K562 (cell line): ENCODE results near the gene KHDRBS2. TPM values are rescaled to one million over a fixed set of nuclear protein-coding genes. Genes with fewer than 3 reads are reported as not detected.

Experiments
- ATAC-seq: fragments of 200-7000 bp; cut with Tn5 transposase; 3 replicates; pipeline ENCODE4 v1.9.1; 2020; ENCODE audit warnings: moderate library complexity
- BruUV-seq: library from RNA; stranded (reverse); fragments of 400-500 nt; replicated peaks from 2 replicates; lab custom pipeline; 2021; lab: Mats Ljungman, UMichigan
- CTCF ChIA-PET: fragments of 300-600 bp; formaldehyde crosslinking; extraction: SDS; loops from one replicate; lab custom pipeline; 2021; ENCODE audit warnings: low intra/inter-chr PET ratio; lab: Yijun Ruan, JAX
- POLR2A ChIA-PET: fragments of 300-600, 350-650 bp; sonication (Branson Sonifier 250); formaldehyde crosslinking; extraction: SDS; loops from one replicate; lab custom pipeline; 2021; ENCODE audit warnings: antibody characterized with exemption, inconsistent platforms; lab: Yijun Ruan, JAX
- DNase-seq, 4 experiments: peaks; one replicate each; pipeline versions ENCODE4 v3.0.0 to v3.0.0-alpha.2; 2011 to 2018; ENCODE audit warnings: low spot score in 3 of 4, mixed read lengths in 3 of 4; ENCODE audit errors: extremely low read depth in 1 of 4
- FAIRE-seq: peaks from 2 replicates; lab custom pipeline; 2011; peaks lifted over from hg19 to GRCh38; lab: Jason Lieb, UNC
- H2AFZ ChIP-seq: 2 replicates; pipeline ENCODE4 v1.6.0; 2011; ENCODE audit warnings: low read depth, low read length, control low read depth, inconsistent platforms
- H3K27ac ChIP-seq: fragments of 200-600 bp; 3 replicates; pipeline ENCODE4 v1.8.0; 2011; ENCODE audit warnings: low read depth, mild to moderate bottlenecking, control low read depth, inconsistent platforms, low read length, moderate library complexity, mixed read lengths; ENCODE audit errors: extremely low read depth
- H3K27me3 ChIP-seq, 2 experiments: fragments of 300-600 bp in 1 of 2; 2 replicates in 1 of 2; 3 replicates in 1 of 2; pipeline versions ENCODE4 v1.6.0 to v1.8.0; 2011; ENCODE audit warnings: inconsistent platforms in 2 of 2, low read length in 2 of 2, mild to moderate bottlenecking in 1 of 2, mixed read lengths in 1 of 2, moderate library complexity in 1 of 2; ENCODE audit not compliant: control insufficient read depth in 2 of 2, insufficient read depth in 2 of 2
- H3K36me3 ChIP-seq: fragments of 300-600 bp; 3 replicates; pipeline ENCODE4 v1.8.0; 2011; ENCODE audit warnings: mild to moderate bottlenecking, low read length, inconsistent platforms; ENCODE audit not compliant: control insufficient read depth, insufficient read depth
- H3K4me1 ChIP-seq, 2 experiments: fragments of 200-600 bp in 1 of 2; replicated peaks in 1 of 2; 2 replicates in 1 of 2; 3 replicates in 1 of 2; pipeline versions ENCODE4 v1.5.1 to v1.8.0; 2011; ENCODE audit warnings: inconsistent platforms in 2 of 2, low read length in 2 of 2, mild to moderate bottlenecking in 1 of 2, mixed read lengths in 1 of 2, moderate library complexity in 1 of 2; ENCODE audit not compliant: control insufficient read depth in 2 of 2, insufficient read depth in 2 of 2
- H3K4me2 ChIP-seq: 2 replicates; pipeline ENCODE4 v1.6.1; 2011; ENCODE audit warnings: low read length, control low read depth, inconsistent platforms, mixed read lengths; ENCODE audit not compliant: insufficient read depth
- H3K4me3 ChIP-seq: fragments of 200-600 bp; sonication (generic), shearing (Covaris generic); 2 replicates; pipeline ENCODE4 v1.5.1; 2016; ENCODE audit warnings: control low read depth, inconsistent platforms
- H3K79me2 ChIP-seq: fragments of 200-600 bp; 3 replicates; pipeline ENCODE4 v1.8.0; 2011; ENCODE audit warnings: low read length, inconsistent platforms; ENCODE audit not compliant: control insufficient read depth, insufficient read depth
- H3K9ac ChIP-seq, 2 experiments: 2 replicates each; pipeline versions ENCODE4 v1.6.0 to v1.6.1; 2011; ENCODE audit warnings: low read depth in 2 of 2, low read length in 2 of 2, control low read depth in 1 of 2, inconsistent platforms in 1 of 2, mild to moderate bottlenecking in 1 of 2, mixed read lengths in 1 of 2; ENCODE audit not compliant: insufficient read depth in 1 of 2
- H3K9me1 ChIP-seq: one replicate; pipeline ENCODE4 v1.6.0; 2011; ENCODE audit warnings: inconsistent platforms, mild to moderate bottlenecking, low read length, moderate library complexity; ENCODE audit not compliant: control insufficient read depth, insufficient read depth
- H3K9me3 ChIP-seq: replicated peaks from 2 replicates; pipeline ENCODE4 v1.5.1; 2011; ENCODE audit warnings: low read depth, low read length, inconsistent platforms; ENCODE audit not compliant: control insufficient read depth, insufficient read depth
- H4K20me1 ChIP-seq: replicated peaks from 2 replicates; pipeline ENCODE4 v1.6.1; 2011; ENCODE audit warnings: low read length, inconsistent platforms, mixed read lengths; ENCODE audit not compliant: control insufficient read depth, insufficient read depth
- BACH1 ChIP-seq: fragments of 200-800 bp; sonication (Bioruptor generic); IDR thresholded peaks from 2 replicates; pipeline ENCODE4 v1.6.1; 2016; ENCODE audit warnings: missing genetic modification characterization, missing compliant biosample characterization
- CBX2 ChIP-seq: fragments of 200-600 bp; sonication (generic); IDR thresholded peaks from one replicate; pipeline ENCODE4 v1.6.1; 2012; ENCODE audit warnings: mild to moderate bottlenecking, low read length, inconsistent platforms; ENCODE audit not compliant: insufficient read depth, poor library complexity, severe bottlenecking
- CC2D1A ChIP-seq: fragments of 450-650 bp; IDR thresholded peaks from 2 replicates; pipeline ENCODE4 v1.6.1; 2017; ENCODE audit warnings: mild to moderate bottlenecking
- EZH2 ChIP-seq: IDR thresholded peaks from 2 replicates; pipeline ENCODE4 v1.6.1; 2012; ENCODE audit warnings: low read depth, mild to moderate bottlenecking, inconsistent platforms, low read length, borderline replicate concordance
- NR2C1 ChIP-seq, 2 experiments: fragments of 450-650 bp; IDR thresholded peaks; 2 replicates each; pipeline ENCODE4 v1.6.1; 2017; ENCODE audit warnings: mild to moderate bottlenecking in 2 of 2, antibody characterized with exemption in 1 of 2, inconsistent platforms in 1 of 2, missing compliant biosample characterization in 1 of 2, missing genetic modification characterization in 1 of 2
- RNF2 ChIP-seq: sonication (generic); IDR thresholded peaks from 2 replicates; pipeline ENCODE4 v1.6.1; 2016
- SMAD2 ChIP-seq: fragments of 150-350 bp; IDR thresholded peaks from 2 replicates; pipeline ENCODE4 v1.6.1; 2014; ENCODE audit warnings: low read depth, mild to moderate bottlenecking, low read length
- SUPT5H ChIP-seq: fragments of 450-650 bp; IDR thresholded peaks from 2 replicates; pipeline ENCODE4 v1.6.1; 2016
- YBX1 ChIP-seq: fragments of 450-650 bp; IDR thresholded peaks from 2 replicates; pipeline ENCODE4 v1.7.1; 2016; ENCODE audit warnings: mild to moderate bottlenecking
- ZNF3 ChIP-seq: fragments of 250-450 bp; sonication (Bioruptor Pico); IDR thresholded peaks from 2 replicates; pipeline ENCODE4 v1.5.0; 2021; ENCODE audit warnings: mild to moderate bottlenecking, moderate library complexity
- ZNF699 ChIP-seq: fragments of 250-450 bp; sonication (Bioruptor Pico); IDR thresholded peaks from 2 replicates; pipeline ENCODE4 v1.8.0; 2021; ENCODE audit warnings: mild to moderate bottlenecking, moderate library complexity; ENCODE audit not compliant: insufficient replicate concordance
- WGBS: fragments of 100-300 bp; shearing (Covaris generic); methylation state at CpG from one replicate; pipeline ENCODE4 v1.1.6; 2016; ENCODE audit warnings: low coverage, mixed read lengths; ENCODE audit not compliant: insufficient coverage; ENCODE audit errors: missing lambda C conversion rate; 5-methylcytosine and 5-hydroxymethylcytosine counted together
- in situ Hi-C: fragments of 300-500 bp; cut with MboI; formaldehyde crosslinking; loops from 4 replicates; pipeline ENCODE4 v1.15.0; 2018; ENCODE audit warnings: inconsistent platforms, mixed read lengths
- intact Hi-C: fragments of 100-400 bp; cut with micrococcal nuclease; formaldehyde crosslinking; loops from 2 replicates; pipeline ENCODE4 v1.14.2; 2022
- polyA plus RNA-seq, 8 experiments: library from polyadenylated mRNA; depleted of rRNA in 4 of 8; stranded (reverse) in 5 of 8; unstranded in 3 of 8; fragments of >200 nt; fragmentation: Nextera tagmentation in 2 of 8; fragmentation: Illumina TruSeq in 1 of 8; extraction: Ambion mirVana in 2 of 8; extraction: Trizol in 1 of 8; gene quantifications; 2 replicates each; pipeline versions ENCODE4 v1.2.1 to v1.2.3, GENCODE V29; 2011 to 2014; ENCODE audit warnings: inconsistent platforms in 1 of 8, missing spikeins in 1 of 8
- total RNA-seq, 7 experiments: library from RNA; depleted of rRNA in 6 of 7; stranded (reverse); fragments of >200 nt in 6 of 7; fragmentation: Illumina TruSeq in 2 of 7; extraction: Trizol in 2 of 7; gene quantifications; 2 replicates each; pipeline versions ENCODE4 v1.2.1 to v1.2.3, GENCODE V29; 2011 to 2021; ENCODE audit warnings: low replicate concordance in 1 of 7
- TF ChIP-seq, protein P1 (sequence below): fragments of 250-450 bp; sonication (Bioruptor Pico); IDR thresholded peaks from 2 replicates; pipeline ENCODE4 v1.4.0; 2020; ENCODE audit warnings: borderline replicate concordance

The KHDRBS2 gene
- total and polyA plus RNA-seq, 9 of the 15 experiments (the other 6 are each of a cell fraction or from before 2014, with no cell fraction given): not detected

- H3K9me3 ChIP-seq: no peaks in the 10 kb centered on the region
- no peak overlapping the region for H3K27ac ChIP-seq
- H3K27me3 ChIP-seq: no peaks in the 10 kb centered on the region
- no peaks in the 10 kb centered on the region for H4K20me1 ChIP-seq
- 0% methylated on average over 1 of the region's 1 CpG for WGBS
- FAIRE-seq: no peak
- H3K4me2 ChIP-seq: no peak overlapping the region
- no peaks in the 10 kb centered on the region for H3K4me1 ChIP-seq
- ChIA-PET POLR2A (no interaction called here), CTCF (no interaction called here)
- intact Hi-C loops (no loop called here), in situ Hi-C loops (no loop called here)
- H2AFZ ChIP-seq: no peak overlapping the region
- no peak for DNase-seq
- H3K36me3 ChIP-seq: no peaks in the 10 kb centered on the region
- no TSS peak for BruUV-seq
- H3K79me2 ChIP-seq: no peaks in the 10 kb centered on the region
- TF ChIP-seq ZNF3 (CRISPR knock-in tag) (no peak), YBX1 (no peak), EZH2 (no peak), ZNF699 (CRISPR knock-in tag) (no peak)
- no peak overlapping the region for H3K4me3 ChIP-seq
- H3K9me1 ChIP-seq: no peaks in the 10 kb centered on the region
- no peak for ATAC-seq
- no peak overlapping the region for H3K9ac ChIP-seq
These were observed 530.3 kb downstream of the KHDRBS2 start for GRCh38 chr6:61755739-61756138.

DNA sequence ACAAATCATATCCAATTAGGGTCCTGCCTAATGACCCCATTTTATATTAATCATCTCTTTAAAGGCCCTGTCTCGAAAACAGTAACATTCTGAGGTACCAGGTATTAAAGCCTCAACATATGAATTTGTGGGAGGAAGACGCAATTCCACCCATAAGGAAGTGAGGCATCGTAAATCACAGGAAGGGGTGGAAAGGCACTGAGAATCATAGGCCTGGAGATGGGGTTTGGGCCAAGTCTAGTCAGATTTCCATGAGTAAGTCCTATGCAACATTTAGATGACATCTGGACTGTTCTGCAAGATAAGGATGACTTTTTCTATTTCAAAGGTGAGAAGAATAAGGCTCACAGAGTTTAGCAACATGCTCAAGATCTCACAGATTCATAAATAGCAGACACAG is 534.0 kb downstream of the KHDRBS2 start:
- CTCF ChIA-PET: no interaction called here
- H3K9ac ChIP-seq: no peak overlapping the region
- H3K4me3 ChIP-seq: no peak overlapping the region
- no peaks in the 10 kb centered on the region for H3K9me3 ChIP-seq
- no peak overlapping the region for H3K4me2 ChIP-seq
- H3K79me2 ChIP-seq: no peaks in the 10 kb centered on the region
- H3K36me3 ChIP-seq: no peaks in the 10 kb centered on the region
- no peaks in the 10 kb centered on the region for H3K4me1 ChIP-seq
- no peak overlapping the region for H3K27ac ChIP-seq
- WGBS: 0% methylated on average over 3 of the region's 3 CpGs
- TF ChIP-seq RNF2 (no peak), NR2C1 (IDR thresholded peaks at IDR 0.05) (no peak), NR2C1 (tag; IDR thresholded peaks at IDR 0.05) (no peak), SMAD2 (no peak), CBX2 (no peak), BACH1 (tag) (no peak), SUPT5H (no peak), CC2D1A (no peak)
- TF ChIP-seq, protein P1, sequence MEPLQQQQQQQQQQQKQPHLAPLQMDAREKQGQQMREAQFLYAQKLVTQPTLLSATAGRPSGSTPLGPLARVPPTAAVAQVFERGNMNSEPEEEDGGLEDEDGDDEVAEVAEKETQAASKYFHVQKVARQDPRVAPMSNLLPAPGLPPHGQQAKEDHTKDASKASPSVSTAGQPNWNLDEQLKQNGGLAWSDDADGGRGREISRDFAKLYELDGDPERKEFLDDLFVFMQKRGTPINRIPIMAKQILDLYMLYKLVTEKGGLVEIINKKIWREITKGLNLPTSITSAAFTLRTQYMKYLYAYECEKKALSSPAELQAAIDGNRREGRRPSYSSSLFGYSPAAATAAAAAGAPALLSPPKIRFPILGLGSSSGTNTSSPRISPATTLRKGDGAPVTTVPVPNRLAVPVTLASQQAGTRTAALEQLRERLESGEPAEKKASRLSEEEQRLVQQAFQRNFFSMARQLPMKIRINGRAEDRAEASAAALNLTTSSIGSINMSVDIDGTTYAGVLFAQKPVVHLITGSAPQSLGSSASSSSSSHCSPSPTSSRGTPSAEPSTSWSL: no peak
- TF ChIP-seq, all 486 proteins: peak for 0
- no peak for ATAC-seq
- DNase-seq: no peak
- no peak for FAIRE-seq
- Histone ChIP-seq H3K27me3 (no peaks in the 10 kb centered on the region), H2AFZ (no peak overlapping the region), H4K20me1 (no peaks in the 10 kb centered on the region), H3K9me1 (no peaks in the 10 kb centered on the region)
- in situ Hi-C loops: no loop called here
- POLR2A ChIA-PET: no interaction called here
- intact Hi-C loops: no loop called here
- no TSS peak for BruUV-seq
